NCI-H446 (cell line): Measurements from ENCODE around the gene SNTB2.

Source experiments
- DNase-seq, 2 experiments: peaks; one replicate each; lab custom pipeline; 2025; lab: John Stamatoyannopoulos, UW

The SNTB2 gene

GRCh38 chr16:69340095-69340644 is 153.2 kb downstream of the SNTB2 start:
- DNase-seq: no peak

- DNase-seq: no peak
These were observed 157.2 kb downstream of the SNTB2 start for GRCh38 chr16:69344171-69344570.

- DNase-seq: no peak
These were observed 159.0 kb downstream of the SNTB2 start for GRCh38 chr16:69345923-69346322.

GRCh38 chr16:69346683-69347082 is 159.7 kb downstream of the SNTB2 start:
- DNase-seq: no peak

- no peak for DNase-seq
These were observed 161.3 kb downstream of the SNTB2 start for GRCh38 chr16:69348222-69348621.

- DNase-seq: no peak
These were observed 162.6 kb downstream of the SNTB2 start for GRCh38 chr16:69349536-69349935.

- DNase-seq: no peak
These were observed 163.7 kb downstream of the SNTB2 start for GRCh38 chr16:69350536-69351133.

- DNase-seq: no peak
These were observed 164.5 kb downstream of the SNTB2 start, which contains the start of gene TMED6 for GRCh38 chr16:69351309-69352027. Gene TMED6, minus strand, starts transcription at chr16:69351786. Its CDS starts 33 bp downstream, at chr16:69351753.
